ENCODE data around the gene NDUFA13.

The NDUFA13 gene

DNA sequence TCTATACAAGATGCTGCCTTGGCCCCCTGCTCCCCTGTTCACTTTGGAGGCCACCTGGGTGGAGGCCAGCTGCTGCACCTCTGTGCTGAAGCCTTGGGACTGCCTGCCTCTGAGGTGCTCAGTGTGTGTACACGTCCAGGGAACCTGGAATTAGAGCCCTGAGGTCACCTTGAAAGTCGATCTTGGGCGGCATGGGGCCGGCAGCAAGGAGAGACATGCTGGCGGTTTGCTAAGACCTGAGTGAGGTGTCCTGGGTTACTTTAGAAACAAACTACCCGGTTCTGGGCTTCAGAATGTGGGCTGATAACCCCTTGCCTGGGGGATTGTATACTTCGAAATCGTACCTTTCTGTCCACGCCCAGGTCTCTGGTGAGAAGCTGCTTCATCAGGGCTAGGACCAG is 26.2 kb upstream of the NDUFA13 start:
- no peak for DNase-seq

DNA sequence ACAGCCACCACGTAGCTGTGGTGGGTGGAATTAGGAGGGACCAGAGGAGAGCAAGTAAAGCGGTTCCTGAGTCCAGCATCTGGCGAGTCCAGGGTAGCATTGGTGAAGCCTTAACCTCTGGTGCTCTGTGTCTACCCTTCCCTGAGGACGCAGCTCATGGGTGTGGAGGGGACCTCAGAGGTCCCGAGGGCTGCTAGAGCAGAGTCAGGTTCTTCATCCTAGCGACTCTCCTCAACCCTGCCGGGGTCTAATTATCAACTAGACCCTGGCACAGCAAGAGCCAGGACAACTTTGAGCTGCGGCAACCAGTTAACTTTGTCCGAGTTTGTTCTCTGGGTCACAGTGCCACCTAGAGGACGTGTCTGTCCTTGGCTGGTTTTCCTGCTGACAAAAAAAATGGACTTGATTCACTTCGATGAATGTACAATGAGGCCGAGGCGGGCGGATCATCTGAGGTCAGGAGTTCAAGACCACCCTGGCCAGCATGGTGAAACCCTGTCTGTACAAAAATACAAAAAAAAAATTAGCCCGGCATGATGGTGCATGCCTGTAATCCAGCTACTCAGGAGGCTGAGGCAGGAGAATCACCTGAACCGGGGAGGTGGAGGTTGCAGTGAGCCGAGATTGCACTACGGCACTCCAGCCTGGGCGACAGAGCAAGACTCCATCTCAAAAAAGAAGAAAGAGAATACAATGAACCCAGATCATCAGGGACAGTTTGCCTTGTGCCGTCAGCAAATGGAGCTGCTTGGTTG is 25.6 kb upstream of the NDUFA13 start:
- DNase-seq, result peak; percentile 79

DNA sequence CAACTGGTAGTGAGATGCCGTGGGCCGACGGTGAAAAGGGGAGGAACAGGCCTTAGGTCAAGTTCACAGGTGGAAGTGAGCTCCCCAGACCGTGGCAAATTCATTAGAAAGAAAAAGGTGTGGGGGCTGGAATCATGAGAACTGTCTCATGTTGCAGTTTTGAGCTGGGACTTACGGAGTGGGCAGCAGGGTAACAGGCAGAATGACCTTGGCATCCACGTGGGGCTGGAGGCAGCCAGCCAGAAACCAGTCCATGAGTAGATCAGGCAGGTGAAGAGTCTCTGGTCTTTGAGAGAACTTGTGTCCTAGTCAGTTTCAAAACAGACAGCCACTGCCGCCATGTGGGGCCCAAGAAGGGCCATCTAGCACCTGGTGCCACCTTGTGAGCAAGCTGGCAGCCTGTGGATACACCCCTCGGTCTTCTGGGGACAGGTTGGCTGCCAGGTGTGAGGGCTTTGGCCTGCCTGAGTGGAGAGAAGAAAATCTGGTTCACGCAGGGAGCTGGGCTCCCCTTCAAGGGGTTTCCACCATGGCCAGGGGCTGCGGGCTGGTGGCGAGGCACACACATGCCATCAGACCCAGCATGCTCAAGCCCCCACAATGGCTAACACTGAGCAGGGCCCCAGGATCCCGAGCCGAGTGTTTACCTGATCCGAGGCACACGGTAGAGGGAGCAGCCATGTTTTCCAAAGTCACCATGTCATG is 24.6 kb upstream of the NDUFA13 start:
- DNase-seq, result no peak

DNA sequence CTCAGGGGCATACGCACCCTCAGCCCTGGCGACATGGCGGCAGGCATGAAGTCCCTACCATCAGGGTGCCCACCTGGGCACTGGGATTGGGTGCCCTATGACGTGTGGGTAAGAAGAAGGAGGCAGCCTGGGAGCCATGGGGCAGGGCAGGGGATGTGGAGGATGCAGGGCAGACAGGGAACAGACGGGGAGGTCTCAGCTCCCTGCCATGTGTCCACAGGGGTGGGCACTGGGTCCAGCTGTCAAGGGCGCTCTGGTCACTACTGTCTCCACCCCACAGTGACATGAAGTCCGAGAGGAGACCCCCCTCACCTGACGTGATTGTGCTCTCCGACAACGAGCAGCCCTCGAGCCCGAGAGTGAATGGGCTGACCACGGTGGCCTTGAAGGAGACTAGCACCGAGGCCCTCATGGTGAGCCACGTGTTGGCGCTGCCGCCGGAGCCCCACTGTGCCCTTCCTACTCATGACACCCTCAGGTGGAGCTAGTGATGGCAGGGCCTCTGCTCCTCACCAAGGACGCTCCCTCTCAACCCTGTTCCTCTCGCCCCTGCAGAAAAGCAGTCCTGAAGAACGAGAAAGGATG is 23.9 kb upstream of the NDUFA13 start:
- no peak for DNase-seq

DNA sequence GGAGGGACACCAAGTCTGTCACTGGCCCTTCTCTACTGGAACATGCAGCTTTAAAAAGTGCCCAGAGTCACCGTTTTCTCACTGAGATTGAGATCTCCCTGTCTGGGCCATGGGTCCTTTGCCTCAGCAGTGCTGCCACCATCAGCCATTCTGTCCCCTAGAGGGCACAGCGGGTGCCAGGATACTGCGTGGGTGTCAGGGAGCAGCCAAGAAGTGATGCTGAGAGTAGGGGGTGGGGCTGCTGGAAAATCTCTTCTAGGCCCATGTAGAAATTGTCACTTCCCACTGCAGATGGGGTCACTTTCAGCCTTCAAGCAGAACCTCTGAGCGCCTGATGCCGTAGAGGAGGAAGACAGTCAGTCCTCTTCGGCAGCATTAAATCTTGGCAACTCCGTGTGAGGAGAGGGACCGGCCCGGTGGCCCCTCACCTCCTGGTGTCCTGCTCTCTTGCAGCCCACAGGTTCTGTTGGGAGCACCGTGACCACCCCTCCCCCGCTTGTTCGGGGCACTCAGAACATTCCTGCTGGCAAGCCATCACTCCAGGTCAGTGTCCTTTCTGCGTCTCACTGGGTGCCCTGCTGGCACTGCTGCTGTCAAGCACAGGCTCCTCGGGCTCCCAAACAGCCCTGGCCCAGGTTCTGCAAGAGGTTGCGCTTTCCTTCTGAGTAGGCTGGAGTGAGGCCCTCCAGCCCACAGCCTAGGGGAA is 22.0 kb upstream of the NDUFA13 start:
- DNase-seq, result no peak

DNA sequence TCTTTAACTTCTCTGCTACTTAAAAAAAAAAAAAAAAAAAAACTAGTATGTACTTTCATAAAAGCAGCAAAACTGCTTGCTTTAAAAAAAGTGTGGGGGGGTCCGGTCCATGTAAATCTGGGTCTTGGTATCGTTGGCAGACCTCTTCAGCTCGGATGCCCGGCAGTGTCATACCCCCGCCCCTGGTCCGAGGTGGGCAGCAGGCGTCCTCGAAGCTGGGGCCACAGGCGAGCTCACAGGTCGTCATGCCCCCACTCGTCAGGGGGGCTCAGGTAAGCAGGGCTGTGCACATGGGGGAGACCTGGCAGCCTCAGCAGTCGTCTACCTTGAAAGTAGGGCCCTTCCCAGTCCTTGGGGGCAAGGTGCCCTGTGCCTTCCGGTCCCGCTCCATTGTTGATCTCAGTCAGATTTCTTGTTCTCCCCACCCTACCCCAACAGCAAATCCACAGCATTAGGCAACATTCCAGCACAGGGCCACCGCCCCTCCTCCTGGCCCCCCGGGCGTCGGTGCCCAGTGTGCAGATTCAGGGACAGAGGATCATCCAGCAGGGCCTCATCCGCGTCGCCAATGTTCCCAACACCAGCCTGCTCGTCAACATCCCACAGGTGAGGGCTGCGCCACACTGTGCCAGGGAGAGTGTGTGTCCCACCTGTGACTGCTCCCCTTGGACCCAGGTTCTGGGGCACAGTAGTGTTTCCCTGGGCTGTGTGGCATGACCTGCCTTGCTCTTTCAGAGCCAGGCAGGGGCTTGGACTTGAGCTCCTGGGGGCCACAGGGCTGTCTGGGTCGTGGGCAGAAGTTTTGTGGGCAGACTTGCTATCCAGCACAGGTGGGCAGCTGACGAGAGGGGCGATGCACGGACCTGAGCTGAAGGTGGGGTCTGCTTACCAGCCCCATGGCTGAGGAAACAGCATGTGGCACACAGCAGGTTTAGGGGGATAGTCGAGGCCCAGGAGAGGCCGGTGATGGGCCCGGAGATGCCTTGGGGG is 20.1 kb upstream of the NDUFA13 start:
- DNase-seq, result no peak

DNA sequence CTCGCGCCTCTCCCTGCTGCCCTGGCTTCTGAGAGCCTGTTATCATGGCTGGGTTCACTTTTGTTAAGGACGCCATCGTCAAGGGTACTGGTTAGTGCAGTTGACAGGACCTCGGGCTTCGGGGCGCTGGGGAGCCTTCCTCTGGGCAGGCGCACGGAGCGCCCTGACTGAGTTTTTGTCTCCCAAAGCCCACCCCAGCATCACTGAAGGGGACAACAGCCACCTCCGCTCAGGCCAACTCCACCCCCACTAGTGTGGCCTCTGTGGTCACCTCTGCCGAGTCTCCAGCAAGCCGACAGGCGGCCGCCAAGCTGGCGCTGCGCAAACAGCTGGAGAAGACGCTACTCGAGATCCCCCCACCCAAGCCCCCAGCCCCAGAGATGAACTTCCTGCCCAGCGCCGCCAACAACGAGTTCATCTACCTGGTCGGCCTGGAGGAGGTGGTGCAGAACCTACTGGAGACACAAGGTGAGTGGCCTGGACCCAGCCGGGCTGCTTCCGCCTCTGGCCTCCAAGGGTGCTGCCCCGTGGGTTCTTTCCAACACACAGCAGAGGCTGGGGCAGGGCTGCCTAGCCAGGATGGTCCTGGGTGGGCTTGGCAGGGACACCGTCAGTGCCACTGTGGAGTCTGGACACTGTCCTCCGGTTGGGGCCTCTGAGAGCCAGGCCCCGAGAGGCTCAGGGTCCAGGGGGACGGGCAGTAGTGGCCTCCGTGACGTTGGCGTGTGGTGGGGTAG is 17.6 kb upstream of the NDUFA13 start:
- no peak for DNase-seq

DNA sequence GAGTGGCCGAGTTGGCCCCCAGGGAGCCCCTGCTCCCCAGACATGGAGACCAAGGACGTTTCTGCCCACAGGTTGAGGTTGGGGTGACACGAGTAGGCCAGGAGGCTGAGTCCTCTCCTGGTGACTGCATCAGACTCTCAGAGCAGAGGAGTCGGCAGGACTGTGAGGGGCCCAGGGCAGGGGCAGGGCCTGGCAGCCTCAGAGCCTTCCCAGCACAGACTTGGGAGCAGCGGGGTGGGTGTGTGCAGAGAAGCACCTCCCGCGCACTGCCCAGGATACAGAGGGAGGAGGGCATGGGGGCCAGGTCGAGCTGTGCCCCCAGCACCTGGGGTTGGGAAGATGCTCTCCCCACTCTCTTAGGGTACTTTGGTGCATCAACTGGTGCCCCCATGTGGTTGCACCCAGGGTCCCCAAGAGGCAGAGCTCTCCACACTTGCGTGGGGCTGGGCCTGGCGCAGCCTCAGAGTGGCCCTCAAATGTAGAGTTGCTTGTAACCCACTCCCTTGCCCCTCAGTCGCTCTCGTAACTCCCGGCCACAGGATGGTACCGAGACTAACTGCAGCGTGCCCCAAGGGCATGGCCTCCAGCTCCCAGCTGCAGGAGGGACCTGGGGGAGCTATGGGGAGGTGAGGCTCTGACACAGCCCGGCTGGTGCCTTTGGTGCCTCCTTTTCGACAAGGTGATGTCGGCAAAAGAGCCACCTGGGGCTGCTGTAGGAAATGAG is 16.6 kb upstream of the NDUFA13 start:
- no peak for DNase-seq

DNA sequence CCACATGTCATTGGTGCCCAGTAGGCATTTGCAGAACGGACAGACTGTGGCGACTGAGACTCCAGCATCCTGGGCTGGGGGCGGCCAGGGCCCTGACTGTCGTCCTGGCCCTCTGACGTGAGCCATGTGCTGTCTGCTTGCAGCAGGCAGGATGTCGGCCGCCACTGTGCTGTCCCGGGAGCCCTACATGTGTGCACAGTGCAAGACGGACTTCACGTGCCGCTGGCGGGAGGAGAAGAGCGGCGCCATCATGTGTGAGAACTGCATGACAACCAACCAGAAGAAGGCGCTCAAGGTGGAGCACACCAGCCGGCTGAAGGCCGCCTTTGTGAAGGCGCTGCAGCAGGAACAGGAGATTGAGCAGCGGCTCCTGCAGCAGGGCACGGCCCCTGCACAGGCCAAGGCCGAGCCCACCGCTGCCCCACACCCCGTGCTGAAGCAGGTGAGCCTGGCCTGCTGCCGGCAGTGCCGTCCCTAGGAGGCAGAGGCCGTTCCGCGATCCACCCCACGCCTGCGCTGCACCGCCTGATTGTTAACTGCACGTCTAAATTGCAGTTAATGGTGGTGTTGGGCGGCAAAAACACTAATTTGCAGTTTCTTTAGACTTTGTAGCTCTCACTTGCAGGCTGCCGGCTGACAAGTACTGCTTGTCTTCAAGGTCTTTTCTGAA is 14.9 kb upstream of the NDUFA13 start:
- no peak for DNase-seq

DNA sequence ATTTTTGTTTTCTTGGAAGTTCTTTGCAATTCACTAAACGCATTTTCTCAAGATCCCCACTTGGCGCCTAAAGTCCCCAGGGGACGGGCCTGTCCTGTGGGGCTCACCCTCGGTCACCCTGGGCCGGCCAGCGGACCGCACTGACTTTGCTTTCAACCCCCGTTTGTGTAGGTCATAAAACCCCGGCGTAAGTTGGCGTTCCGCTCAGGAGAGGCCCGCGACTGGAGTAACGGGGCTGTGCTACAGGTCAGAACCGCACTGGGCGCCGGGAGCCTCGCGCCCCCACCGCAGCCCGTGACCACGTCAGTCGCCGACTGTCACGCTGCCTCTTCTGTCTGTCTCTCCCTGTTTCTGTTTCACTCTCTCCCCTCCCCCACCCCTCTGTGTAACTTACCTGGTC is 14.2 kb upstream of the NDUFA13 start:
- DNase-seq, result no peak

DNA sequence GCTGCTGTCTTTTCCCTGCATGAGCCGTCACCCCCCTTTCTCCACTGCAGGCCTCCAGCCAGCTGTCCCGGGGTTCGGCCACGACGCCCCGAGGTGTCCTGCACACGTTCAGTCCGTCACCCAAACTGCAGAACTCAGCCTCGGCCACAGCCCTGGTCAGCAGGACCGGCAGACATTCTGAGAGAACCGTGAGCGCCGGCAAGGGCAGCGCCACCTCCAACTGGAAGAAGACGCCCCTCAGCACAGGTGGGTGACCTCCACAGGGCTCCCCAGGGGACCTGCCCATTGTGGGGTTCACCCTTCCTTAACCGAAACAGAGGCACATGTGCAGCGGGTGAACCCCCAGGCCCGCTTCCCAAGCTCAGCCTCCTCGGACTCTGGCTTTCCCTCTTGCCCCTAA is 13.7 kb upstream of the NDUFA13 start:
- DNase-seq, result no peak

DNA sequence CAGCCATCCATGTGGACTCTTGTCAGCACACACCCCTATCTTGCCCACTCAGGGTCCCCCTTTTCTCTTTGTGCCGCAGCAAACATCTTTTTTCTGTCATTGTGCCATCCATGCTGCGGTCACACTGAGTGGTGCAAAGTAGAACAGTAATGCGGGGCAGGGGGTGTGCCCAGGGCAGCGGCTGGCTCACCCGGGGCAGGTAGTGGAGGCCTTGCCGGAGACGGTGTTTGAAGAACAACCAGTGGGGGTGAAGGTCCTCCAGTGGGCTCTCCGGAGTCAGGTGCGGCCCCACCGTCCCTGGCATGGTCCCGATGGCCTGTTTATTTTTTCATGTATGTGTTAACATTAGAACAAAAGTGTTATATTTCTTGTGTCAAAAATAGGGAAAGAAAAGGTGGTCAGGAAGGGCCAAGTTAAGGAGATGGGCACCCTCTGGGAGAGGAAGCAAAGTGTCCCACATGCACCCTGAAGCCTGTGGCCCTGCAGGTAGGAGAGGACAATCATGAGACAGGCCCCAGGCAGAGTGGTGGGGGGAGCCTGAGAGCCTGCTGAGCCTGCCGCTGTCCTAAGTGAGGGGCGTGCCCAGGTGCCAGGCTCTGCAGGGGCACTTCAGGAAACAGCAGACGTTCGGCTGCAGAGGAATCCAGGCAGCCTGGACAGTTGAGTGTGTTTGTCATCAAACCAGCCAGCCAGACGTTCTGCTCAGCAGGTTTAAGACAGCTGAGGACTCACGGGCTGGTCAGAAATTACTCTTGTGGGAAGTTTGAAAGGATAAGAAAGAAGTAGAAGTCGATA is 13.0 kb upstream of the NDUFA13 start:
- DNase-seq, result no peak

DNA sequence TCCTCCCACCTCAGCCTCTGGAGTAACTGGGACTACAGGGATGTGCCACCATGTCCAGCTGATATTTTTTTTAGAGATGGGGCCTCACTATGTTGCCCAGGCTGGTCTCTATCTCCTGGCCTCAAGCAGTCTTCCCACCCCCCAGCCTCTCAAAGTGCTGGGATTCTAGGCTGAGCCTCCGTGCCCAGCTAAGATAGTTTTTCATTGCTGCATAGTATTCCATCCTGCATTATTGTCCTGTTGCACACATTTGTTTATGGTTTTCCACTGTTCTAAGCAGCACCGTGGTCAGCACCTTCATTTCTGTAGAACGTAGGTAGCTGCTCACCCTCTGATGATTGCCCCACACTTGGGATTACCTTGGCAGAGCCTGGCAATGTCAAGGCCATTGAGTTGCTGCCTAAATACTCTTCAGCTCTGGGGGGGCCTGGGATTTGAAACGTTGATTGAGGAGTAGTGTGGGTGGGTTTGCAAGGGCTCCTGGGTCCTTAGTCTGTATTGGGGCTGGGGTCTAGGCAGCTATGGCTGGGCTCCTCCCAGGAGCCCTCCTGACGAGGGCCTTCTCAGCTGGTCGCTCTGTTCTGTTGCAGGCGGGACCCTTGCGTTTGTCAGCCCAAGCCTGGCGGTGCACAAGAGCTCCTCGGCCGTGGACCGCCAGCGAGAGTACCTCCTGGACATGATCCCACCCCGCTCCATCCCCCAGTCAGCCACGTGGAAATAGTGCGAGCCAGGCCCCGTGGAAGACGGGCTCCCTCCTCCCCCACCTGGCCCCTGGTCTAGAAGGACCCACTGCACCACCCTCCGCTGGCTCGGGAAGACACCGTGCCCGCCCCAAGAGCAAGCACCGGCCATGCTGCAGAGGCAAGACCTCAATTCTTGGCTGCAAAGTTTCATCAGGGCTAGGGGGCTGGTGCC is 11.0 kb upstream of the NDUFA13 start:
- no peak for DNase-seq

DNA sequence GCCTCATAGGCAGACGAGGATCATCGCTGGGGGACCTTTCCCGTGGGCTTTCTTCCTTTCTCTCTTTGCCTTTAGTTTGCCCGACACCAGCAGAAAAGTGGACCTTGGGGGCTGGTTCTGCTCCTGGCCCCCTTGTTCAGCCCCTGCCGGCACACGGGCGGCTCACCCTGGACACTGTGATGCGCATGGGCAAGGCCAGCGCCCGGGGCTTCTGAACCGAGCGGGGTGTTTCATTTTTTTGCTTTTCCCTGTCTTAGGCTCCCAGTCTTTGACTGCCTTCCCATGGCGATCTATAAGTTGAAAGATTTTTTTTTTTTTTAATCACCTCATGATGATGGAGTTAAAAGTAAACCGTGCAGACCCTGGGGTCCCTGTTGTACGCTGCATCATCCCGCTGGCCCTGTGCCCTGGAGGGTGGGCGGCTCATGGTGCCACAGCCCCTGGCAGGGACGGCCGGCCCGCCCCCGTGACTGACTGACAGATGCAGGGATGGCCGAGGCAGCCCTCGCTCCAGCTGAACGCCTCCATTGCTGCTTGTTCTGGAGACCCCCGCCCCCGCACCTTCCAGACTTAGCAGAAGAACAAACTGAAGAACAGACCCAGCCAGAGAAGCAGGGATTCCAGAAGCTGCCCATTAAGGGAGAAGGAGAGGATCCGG is 10.2 kb upstream of the NDUFA13 start:
- no peak for DNase-seq

DNA sequence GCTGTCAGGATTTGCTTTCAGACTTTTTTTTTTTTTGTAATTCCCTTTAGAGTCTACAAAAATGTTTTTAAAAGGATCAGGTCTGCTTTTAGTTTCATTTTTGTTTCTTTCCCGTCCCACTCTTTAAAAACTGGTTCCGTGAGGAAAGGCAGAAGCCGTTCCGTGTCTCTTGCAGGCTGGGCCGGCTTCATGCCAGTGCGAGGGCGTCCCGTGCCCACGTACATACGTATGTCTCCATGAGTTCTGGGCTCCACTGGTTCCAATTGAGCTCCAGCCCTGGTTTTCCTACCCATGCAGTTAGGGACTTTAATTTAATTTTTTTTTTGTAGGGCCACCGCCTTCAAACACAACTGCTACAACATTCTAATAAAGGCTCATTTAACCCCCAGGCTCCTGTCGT is 9.4 kb upstream of the NDUFA13 start:
- DNase-seq, result no peak

DNA sequence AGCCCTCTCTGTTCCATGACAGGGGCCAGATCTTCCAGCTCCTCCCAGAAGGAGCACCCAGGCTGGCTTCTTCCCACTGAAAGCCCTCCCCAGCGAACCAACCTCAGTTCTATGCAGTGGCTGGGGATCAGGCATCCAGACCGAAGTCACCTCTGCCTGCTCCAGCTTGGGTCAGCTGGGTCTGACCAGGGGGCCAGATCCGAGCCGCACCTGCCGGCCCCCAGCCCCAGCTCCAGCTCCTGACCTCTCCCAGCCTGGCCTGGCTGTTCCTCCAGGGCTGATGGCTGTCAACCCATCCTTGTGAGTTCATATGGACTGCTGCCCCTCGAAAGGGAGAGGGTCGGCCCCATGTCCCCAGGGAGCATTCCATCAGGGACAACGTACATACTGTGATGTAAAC is 8.7 kb upstream of the NDUFA13 start:
- no peak for DNase-seq

DNA sequence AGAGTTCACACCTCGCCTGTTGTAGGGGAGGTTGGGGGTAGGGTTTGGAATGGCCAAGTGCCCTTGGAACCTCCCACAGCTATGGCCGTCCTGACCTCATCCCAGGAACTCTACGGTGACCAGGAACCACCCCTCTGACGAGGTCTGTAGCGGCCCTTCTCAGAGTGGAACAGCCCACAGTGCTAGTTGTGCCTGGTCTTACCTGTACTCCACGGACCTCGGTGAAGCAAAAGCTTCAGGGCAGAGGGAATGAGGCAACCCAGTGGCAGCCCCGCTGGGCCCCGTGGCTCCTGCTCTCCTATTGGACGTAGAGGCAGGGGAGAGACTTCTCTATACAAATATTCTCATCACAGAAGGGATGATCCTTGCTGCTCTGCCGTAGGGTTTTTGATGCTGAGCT is 7.8 kb upstream of the NDUFA13 start:
- no peak for DNase-seq

DNA sequence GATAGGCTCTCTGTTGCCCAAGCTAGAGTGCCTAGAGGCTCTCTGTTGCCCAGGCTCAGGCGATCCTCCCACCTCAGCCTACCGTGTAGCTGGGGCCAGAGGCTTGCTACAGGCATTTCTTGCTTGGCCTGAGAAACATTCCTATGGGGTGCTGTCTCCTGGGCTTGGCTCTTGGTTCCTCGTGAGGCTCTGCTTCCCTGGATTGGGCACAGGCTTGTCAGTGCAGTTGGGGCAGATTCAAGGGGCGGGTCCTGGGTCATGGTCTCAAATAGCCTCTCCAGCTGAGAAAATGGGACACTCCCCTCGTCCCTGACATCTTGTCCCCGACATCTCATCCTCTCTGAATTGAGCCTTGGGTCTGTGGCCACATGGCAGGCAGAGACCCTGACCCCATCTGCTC is 5.6 kb upstream of the NDUFA13 start:
- DNase-seq, result no peak
